Spleen (tissue), 11 donors: Measurements from ENCODE around the gene RPRD2. TPM values are rescaled to one million over a fixed set of nuclear protein-coding genes. Genes with fewer than 3 reads are reported as not detected.

Source experiments
- DNase-seq: peaks from one replicate; pipeline ENCODE4 v3.0.0-alpha.2; 2020
- H3K27ac ChIP-seq, 8 donors: fragments of 200-600 bp; sonication (generic) in 7 of 8; 1 replicate in 4 of 8; 2 replicates in 4 of 8; pipeline versions ENCODE4 v1.5.0 to v1.8.0; 2016 to 2021; ENCODE audit warnings: inconsistent platforms in 4 of 8, mild to moderate bottlenecking in 4 of 8, moderate library complexity in 1 of 8
- H3K27me3 ChIP-seq, 7 donors: fragments of 200-600 bp; sonication (generic) in 6 of 7; replicated peaks in 1 of 7; 1 replicate in 4 of 7; 2 replicates in 3 of 7; pipeline versions ENCODE4 v1.5.0 to v1.8.0; 2016 to 2021; ENCODE audit warnings: inconsistent platforms in 3 of 7, mild to moderate bottlenecking in 1 of 7
- H3K36me3 ChIP-seq, 6 donors: fragments of 200-600 bp; sonication (generic) in 5 of 6; 1 replicate in 4 of 6; 2 replicates in 2 of 6; pipeline versions ENCODE4 v1.5.0 to v1.8.0; 2016 to 2021; ENCODE audit warnings: inconsistent platforms in 2 of 6
- H3K4me1 ChIP-seq, 6 donors: fragments of 200-600 bp; sonication (generic) in 5 of 6; 1 replicate in 3 of 6; 2 replicates in 3 of 6; pipeline versions ENCODE4 v1.5.0 to v1.8.0; 2016 to 2021; ENCODE audit warnings: inconsistent platforms in 3 of 6
- H3K4me3 ChIP-seq, 8 donors: fragments of 200-600 bp; sonication (generic) in 7 of 8; 1 replicate in 4 of 8; 2 replicates in 4 of 8; pipeline versions ENCODE4 v1.5.0 to v1.8.0; 2016 to 2021; ENCODE audit warnings: inconsistent platforms in 4 of 8, mild to moderate bottlenecking in 4 of 8, moderate library complexity in 2 of 8
- H3K9me3 ChIP-seq, 8 donors: fragments of 200-600 bp; sonication (generic) in 7 of 8; 1 replicate in 4 of 8; 2 replicates in 4 of 8; pipeline versions ENCODE4 v1.5.0 to v1.8.0; 2016 to 2021; ENCODE audit warnings: inconsistent platforms in 4 of 8
- POLR2A ChIP-seq, 3 donors: fragments of 450-650 bp; IDR thresholded peaks; one replicate each; pipeline ENCODE4 v1.5.1; 2017; ENCODE audit warnings: antibody characterized with exemption in 3 of 3, mild to moderate bottlenecking in 1 of 3
- POLR2AphosphoS5 ChIP-seq, 3 donors: sonication (generic); formaldehyde crosslinking; IDR thresholded peaks; one replicate each; pipeline ENCODE4 v1.5.1; 2017; ENCODE audit warnings: antibody characterized with exemption in 3 of 3
- WGBS, 5 donors: extraction: QIAGEN DNeasy Blood & Tissue Kit in 3 of 5; methylation state at CpG; one replicate each; pipeline versions ENCODE4 v1.1.5 to v1.1.7; 2013 to 2018; 5-methylcytosine and 5-hydroxymethylcytosine counted together
- intact Hi-C: fragments of 100-400 bp; cut with DNase I; formaldehyde crosslinking; loops from one replicate; pipeline ENCODE4 v1.15.0; 2023; ENCODE audit warnings: low total_unique reads
- microRNA-seq, 3 donors: library from miRNA; unstranded; fragments of <30 nt; microRNA quantifications; one replicate each; pipeline versions ENCODE4 to v1.1.0, GENCODE V29; 2019 to 2020
- polyA plus RNA-seq, 3 donors: library from polyadenylated mRNA; stranded (reverse); fragments of 200-250 nt; gene quantifications; one replicate each; pipeline ENCODE4 v1.2.1, GENCODE V29; 2013
- total RNA-seq, 7 donors: library from RNA; depleted of rRNA in 3 of 7; stranded (reverse); fragments of >200 nt in 3 of 7; fragmentation: NEBNext Ultra II Directional in 4 of 7; extraction: Animal tissue kit (Norgen Biotek cat#: 25700) in 4 of 7; gene quantifications; one replicate each; pipeline versions ENCODE4 v1.1.0 to v1.2.1, GENCODE V29; 2016 to 2021
- TF ChIP-seq, protein P1 (sequence below), 11 experiments: fragments of 200-600 bp in 7 of 11; fragments of 450-650 bp in 4 of 11; sonication (generic) in 4 of 11; IDR thresholded peaks in 8 of 11; conservative IDR thresholded peaks in 3 of 11; 1 replicate in 7 of 11; 2 replicates in 4 of 11; pipeline versions ENCODE4 v1.4.0 to v1.8.0; 2016 to 2021; ENCODE audit warnings: antibody characterized with exemption in 11 of 11, inconsistent platforms in 4 of 11, mild to moderate bottlenecking in 1 of 11
- donor health status: healthy with polysubstance abuse.
- donor health status: DM: no; HTN: no; CAD: no; lungs with moderate emphysema.
- donor health status: DM: no; HTN: no; CAD: no.
- donor health status: Bipolar disorder and iron deficiency.
- donor health status: healthy.
- donor health status: DM: no; HTN: no; CAD: no.
- donor health status: DM: yes; HTN: yes; CAD: no.

Gene RPRD2
- total and polyA plus RNA-seq, 10 donors = 3.8 to 42.4 (median 29.5) TPM

DNA sequence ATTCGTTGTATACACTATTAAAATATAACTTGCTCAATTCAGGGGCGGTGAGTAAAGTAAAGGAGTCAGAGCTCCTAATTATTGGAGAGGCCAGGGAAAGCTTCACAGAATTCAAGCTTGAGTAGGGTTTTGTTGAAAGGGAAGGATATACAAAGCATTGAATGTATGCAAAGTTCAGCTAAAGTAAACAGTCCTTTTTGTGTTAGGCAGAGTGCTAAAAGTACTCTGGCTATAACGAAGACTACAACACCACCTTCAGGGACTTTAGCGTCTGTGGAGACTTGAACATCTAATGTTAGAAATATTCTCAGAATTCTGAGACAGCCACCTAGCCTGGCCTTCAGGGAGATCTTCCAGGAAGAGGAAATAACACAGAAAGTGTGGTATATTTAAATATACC is 152.7 kb downstream of the RPRD2 start:
- H3K9me3 ChIP-seq = no peaks in the 10 kb centered on the region
- H3K4me1 ChIP-seq = peaks cover 7 to 34% (median 20%) of the 10 kb centered on the region in 6 donors
- DNase-seq = no peak
- 57 to 67% (median 60%) methylated on average over 4 of the region's 4 CpGs for WGBS, 5 donors
- H3K4me3 ChIP-seq = peak overlapping the region in 4 of 8 donors; percentile 57 to 91 (median 62)
- intact Hi-C loops = no loop called here
- H3K27me3 ChIP-seq = no peaks in the 10 kb centered on the region
- peaks cover 0 to 11% (median 0%) of the 10 kb centered on the region in 6 donors for H3K36me3 ChIP-seq
- TF ChIP-seq, protein P1, sequence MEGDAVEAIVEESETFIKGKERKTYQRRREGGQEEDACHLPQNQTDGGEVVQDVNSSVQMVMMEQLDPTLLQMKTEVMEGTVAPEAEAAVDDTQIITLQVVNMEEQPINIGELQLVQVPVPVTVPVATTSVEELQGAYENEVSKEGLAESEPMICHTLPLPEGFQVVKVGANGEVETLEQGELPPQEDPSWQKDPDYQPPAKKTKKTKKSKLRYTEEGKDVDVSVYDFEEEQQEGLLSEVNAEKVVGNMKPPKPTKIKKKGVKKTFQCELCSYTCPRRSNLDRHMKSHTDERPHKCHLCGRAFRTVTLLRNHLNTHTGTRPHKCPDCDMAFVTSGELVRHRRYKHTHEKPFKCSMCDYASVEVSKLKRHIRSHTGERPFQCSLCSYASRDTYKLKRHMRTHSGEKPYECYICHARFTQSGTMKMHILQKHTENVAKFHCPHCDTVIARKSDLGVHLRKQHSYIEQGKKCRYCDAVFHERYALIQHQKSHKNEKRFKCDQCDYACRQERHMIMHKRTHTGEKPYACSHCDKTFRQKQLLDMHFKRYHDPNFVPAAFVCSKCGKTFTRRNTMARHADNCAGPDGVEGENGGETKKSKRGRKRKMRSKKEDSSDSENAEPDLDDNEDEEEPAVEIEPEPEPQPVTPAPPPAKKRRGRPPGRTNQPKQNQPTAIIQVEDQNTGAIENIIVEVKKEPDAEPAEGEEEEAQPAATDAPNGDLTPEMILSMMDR (IDR thresholded peaks at IDR 0.05 in 8 of 11, conservative IDR thresholded peaks at IDR 0.05 in 3 of 11) = no peak
- no peak for TF ChIP-seq POLR2AphosphoS5 (IDR thresholded peaks at IDR 0.05)
- TF ChIP-seq POLR2A (IDR thresholded peaks at IDR 0.05) = no peak
- peak overlapping the region in 2 of 8 donors; percentile 80 to 90 for H3K27ac ChIP-seq

DNA sequence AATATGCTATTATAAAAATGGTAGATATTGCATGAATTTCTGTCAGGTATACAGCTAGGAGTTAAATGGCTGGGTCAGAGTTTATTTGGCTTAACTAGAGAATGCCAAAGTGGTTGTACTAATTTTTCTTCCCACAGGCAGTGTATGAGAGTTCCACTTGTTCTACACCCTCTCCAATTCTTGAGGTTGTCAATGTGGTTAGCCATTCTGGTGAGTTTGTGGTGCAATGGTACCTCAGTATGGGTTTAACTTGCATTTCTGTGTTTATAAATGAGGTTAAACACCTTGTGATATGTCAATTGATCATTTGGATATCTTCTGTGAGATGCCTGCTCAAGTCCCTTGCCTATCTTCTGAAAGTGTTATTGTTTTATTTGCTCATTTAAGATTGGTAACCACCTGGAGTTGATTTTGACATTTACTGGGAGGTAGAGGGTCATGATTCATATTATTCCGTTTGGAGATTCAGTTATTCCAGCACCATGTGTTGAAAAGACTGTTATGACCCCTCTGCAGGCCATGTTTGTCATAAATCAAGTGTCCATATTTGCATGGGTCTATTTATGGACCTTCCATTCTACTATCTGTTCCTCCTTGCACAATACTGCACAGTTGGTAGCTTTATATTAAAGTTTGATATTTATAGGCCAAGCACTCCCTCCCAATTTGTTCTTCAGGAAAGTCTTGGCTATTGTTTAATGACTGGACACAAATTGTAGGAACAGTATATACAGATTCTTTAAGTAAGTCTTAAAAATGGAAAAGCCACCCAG is 157.4 kb downstream of the RPRD2 start:
- Histone ChIP-seq H3K4me3 (no peak overlapping the region), H3K4me1 (peaks cover 2 to 15% (median 8%) of the 10 kb centered on the region in 6 donors), H3K36me3 (no peaks in the 10 kb centered on the region), H3K9me3 (no peaks in the 10 kb centered on the region), H3K27me3 (no peaks in the 10 kb centered on the region), H3K27ac (no peak overlapping the region)
- intact Hi-C loops = no loop called here
- TF ChIP-seq, protein P1 (IDR thresholded peaks at IDR 0.05 in 8 of 11, conservative IDR thresholded peaks at IDR 0.05 in 3 of 11) = no peak
- TF ChIP-seq POLR2AphosphoS5 (IDR thresholded peaks at IDR 0.05) = no peak
- no peak for TF ChIP-seq POLR2A (IDR thresholded peaks at IDR 0.05)
- no peak for DNase-seq
- 72 to 92% (median 89%) methylated on average over 1 of the region's 1 CpG for WGBS, 5 donors

DNA sequence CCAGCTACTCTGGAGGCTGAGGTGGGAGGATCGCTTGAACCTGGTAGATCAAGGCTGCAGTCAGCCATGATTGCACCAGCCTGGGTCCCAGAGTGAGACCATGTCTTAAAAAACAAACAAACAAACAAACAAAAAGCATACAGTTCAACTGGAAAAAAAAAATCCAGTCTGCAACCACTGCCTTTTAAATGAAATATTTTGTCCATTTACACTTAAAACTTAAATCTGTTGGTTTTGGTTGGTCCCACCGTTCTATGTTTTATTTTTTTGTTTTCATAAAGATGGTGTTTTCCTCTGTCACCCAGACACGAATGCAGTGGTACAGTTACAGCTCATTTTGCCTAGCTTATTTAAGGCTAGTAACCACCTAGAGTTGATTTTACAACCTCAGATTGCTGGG is 161.4 kb downstream of the RPRD2 start:
- Histone ChIP-seq H3K36me3 (no peaks in the 10 kb centered on the region), H3K27me3 (no peaks in the 10 kb centered on the region), H3K9me3 (no peaks in the 10 kb centered on the region), H3K4me3 (no peak overlapping the region), H3K4me1 (no peaks in the 10 kb centered on the region), H3K27ac (no peak overlapping the region)
- no peak for DNase-seq
- TF ChIP-seq, protein P1 (IDR thresholded peaks at IDR 0.05 in 8 of 11, conservative IDR thresholded peaks at IDR 0.05 in 3 of 11) = no peak
- TF ChIP-seq POLR2A (IDR thresholded peaks at IDR 0.05) (no peak), POLR2AphosphoS5 (IDR thresholded peaks at IDR 0.05) (no peak)
- intact Hi-C loops = no loop called here
- 79 to 95% (median 86%) methylated on average over 3 of the region's 3 CpGs for WGBS, 5 donors

Small RNAs within 50 kb of the gene (microRNA-seq; reads per million reads assigned to microRNA genes)
- 0 reads per million in 3 donors for gene MIR6878

Other genes starting within 250 kb of the RPRD2 start
- 100 to 1,000 TPM in 5 of 7 donors, 10 to 100 TPM in 2; 95.9 to 147 (median 121) TPM for gene PLEKHO1, start 214.2 kb upstream of the RPRD2 start, total RNA-seq
- gene PLEKHO1, start 214.2 kb upstream of the RPRD2 start, polyA plus RNA-seq = 100 to 1,000 TPM; 154 to 228 (median 166) TPM
- 10 to 100 TPM; 29.8 to 44.0 (median 35.2) TPM for gene ANP32E, start 128.0 kb upstream of the RPRD2 start, total RNA-seq
- gene ANP32E, start 128.0 kb upstream of the RPRD2 start, polyA plus RNA-seq = 10 to 100 TPM; 24.6 to 35.6 (median 31.7) TPM
- gene CA14, start 106.4 kb upstream of the RPRD2 start, total RNA-seq = not detected
- not detected for gene CA14, start 106.4 kb upstream of the RPRD2 start, polyA plus RNA-seq
- gene APH1A, start 95.1 kb upstream of the RPRD2 start, total RNA-seq = 100 to 1,000 TPM; 116 to 170 (median 135) TPM
- gene APH1A, start 95.1 kb upstream of the RPRD2 start, polyA plus RNA-seq = 100 to 1,000 TPM in 1 of 3 donors, 10 to 100 TPM in 2; 72.0 to 186 (median 87.3) TPM
- 10 to 100 TPM; 15.1 to 42.8 (median 28.7) TPM for gene C1orf54, start 91.4 kb upstream of the RPRD2 start, total RNA-seq
- gene C1orf54, start 91.4 kb upstream of the RPRD2 start, polyA plus RNA-seq = 10 to 100 TPM; 23.4 to 46.7 (median 37.4) TPM
- 1 to 10 TPM in 5 of 7 donors, under 1 TPM in 1, not detected in 1; 0.97 to 3.9 (median 2.9) TPM for gene CIART, start 81.6 kb upstream of the RPRD2 start, total RNA-seq
- gene CIART, start 81.6 kb upstream of the RPRD2 start, polyA plus RNA-seq = 1 to 10 TPM in 2 of 3 donors, under 1 TPM in 1; 0.83 to 1.5 (median 1.3) TPM
- gene MRPS21, start 70.3 kb upstream of the RPRD2 start, total RNA-seq = 10 to 100 TPM; 39.3 to 49.4 (median 43.7) TPM
- gene MRPS21, start 70.3 kb upstream of the RPRD2 start, polyA plus RNA-seq = 100 to 1,000 TPM in 2 of 3 donors, 10 to 100 TPM in 1; 88.9 to 116 (median 112) TPM
- gene PRPF3, start 42.6 kb upstream of the RPRD2 start, total RNA-seq = 100 to 1,000 TPM in 2 of 7 donors, 10 to 100 TPM in 5; 60.9 to 107 (median 78.2) TPM
- 10 to 100 TPM; 28.8 to 67.3 (median 54.1) TPM for gene PRPF3, start 42.6 kb upstream of the RPRD2 start, polyA plus RNA-seq
- 10 to 100 TPM; 14.6 to 30.4 (median 23.5) TPM for gene TARS2, start 123.3 kb downstream of the RPRD2 start, total RNA-seq
- 10 to 100 TPM; 18.7 to 19.4 (median 18.9) TPM for gene TARS2, start 123.3 kb downstream of the RPRD2 start, polyA plus RNA-seq
- gene ECM1, start 144.0 kb downstream of the RPRD2 start, total RNA-seq = 10 to 100 TPM in 5 of 7 donors, 1 to 10 TPM in 2; 6.6 to 16.5 (median 13.6) TPM
- gene ECM1, start 144.0 kb downstream of the RPRD2 start, polyA plus RNA-seq = 1 to 10 TPM; 2.7 to 6.8 (median 6.4) TPM
- 1 to 10 TPM in 1 of 7 donors, under 1 TPM in 1, not detected in 5; 0.97 to 1.9 TPM for gene FALEC, start 151.6 kb downstream of the RPRD2 start, total RNA-seq
- under 1 TPM in 2 of 3 donors, not detected in 1; 0.20 to 0.29 TPM for gene FALEC, start 151.6 kb downstream of the RPRD2 start, polyA plus RNA-seq
- gene ADAMTSL4, start 185.3 kb downstream of the RPRD2 start, total RNA-seq = 10 to 100 TPM in 5 of 7 donors, 1 to 10 TPM in 2; 2.8 to 19.1 (median 12.4) TPM
- 10 to 100 TPM in 1 of 3 donors, 1 to 10 TPM in 2; 5.0 to 10.9 (median 9.4) TPM for gene ADAMTSL4, start 185.3 kb downstream of the RPRD2 start, polyA plus RNA-seq
- gene MCL1, start 215.5 kb downstream of the RPRD2 start, total RNA-seq = 100 to 1,000 TPM; 261 to 435 (median 336) TPM
- gene MCL1, start 215.5 kb downstream of the RPRD2 start, polyA plus RNA-seq = 100 to 1,000 TPM in 1 of 3 donors, 10 to 100 TPM in 2; 75.8 to 118 (median 85.9) TPM